NB4 (cell line): ENCODE measurements around the gene FBXO27.

Experiments used
- DNase-seq: peaks from one replicate; pipeline ENCODE4 v3.0.0; 2010; ENCODE audit warnings: low read depth
- H3K4me3 ChIP-seq: one replicate; pipeline ENCODE4 v1.5.1; 2011; ENCODE audit warnings: mild to moderate bottlenecking, low read depth, low read length, moderate library complexity
- MAX ChIP-seq: IDR thresholded peaks from 2 replicates; pipeline ENCODE4 v1.6.1; 2011; ENCODE audit warnings: low read depth, low read length
- MYC ChIP-seq: IDR thresholded peaks from 2 replicates; pipeline ENCODE4 v1.6.1; 2011; ENCODE audit warnings: low read depth, low read length
- POLR2A ChIP-seq: IDR thresholded peaks from 2 replicates; pipeline ENCODE4 v1.6.1; 2011; ENCODE audit warnings: mild to moderate bottlenecking; ENCODE audit not compliant: insufficient read length; ENCODE audit errors: extremely low read depth
- TF ChIP-seq, protein P1 (sequence below): IDR thresholded peaks from one replicate; pipeline ENCODE4 v1.5.1; 2012; ENCODE audit warnings: low read depth, low read length

The FBXO27 gene

DNA sequence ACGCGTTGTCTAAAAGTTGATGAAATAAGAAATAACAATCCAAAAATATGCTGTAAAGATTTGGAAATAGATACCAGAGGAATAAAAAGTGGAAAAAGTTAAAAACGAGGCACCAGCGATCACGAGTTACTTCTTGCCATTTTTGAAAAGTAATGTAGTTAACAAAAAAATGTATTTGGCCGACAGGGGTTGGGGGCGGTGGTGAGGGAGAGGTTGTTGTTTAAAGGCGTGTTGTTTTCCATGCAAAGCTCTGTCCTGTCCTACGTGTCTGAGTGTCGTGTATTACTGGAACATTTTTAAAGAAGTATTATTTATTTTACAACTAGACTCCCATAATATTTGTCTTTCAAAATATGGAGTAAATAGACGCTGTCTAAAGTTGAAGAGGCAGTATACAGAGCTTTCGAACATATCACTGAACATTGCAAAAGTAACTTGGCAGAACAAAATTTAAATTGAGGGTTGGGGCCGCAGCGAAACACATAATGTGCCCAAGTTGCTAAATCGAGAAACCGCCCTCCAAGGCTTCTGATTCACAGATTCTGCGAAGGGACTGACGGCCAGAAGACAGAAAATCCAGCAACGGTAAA lies 57.6 kb downstream of the FBXO27 start:
- no peak overlapping the region for H3K4me3 ChIP-seq
- no peak for TF ChIP-seq MYC
- TF ChIP-seq POLR2A = no peak
- TF ChIP-seq, protein P1, sequence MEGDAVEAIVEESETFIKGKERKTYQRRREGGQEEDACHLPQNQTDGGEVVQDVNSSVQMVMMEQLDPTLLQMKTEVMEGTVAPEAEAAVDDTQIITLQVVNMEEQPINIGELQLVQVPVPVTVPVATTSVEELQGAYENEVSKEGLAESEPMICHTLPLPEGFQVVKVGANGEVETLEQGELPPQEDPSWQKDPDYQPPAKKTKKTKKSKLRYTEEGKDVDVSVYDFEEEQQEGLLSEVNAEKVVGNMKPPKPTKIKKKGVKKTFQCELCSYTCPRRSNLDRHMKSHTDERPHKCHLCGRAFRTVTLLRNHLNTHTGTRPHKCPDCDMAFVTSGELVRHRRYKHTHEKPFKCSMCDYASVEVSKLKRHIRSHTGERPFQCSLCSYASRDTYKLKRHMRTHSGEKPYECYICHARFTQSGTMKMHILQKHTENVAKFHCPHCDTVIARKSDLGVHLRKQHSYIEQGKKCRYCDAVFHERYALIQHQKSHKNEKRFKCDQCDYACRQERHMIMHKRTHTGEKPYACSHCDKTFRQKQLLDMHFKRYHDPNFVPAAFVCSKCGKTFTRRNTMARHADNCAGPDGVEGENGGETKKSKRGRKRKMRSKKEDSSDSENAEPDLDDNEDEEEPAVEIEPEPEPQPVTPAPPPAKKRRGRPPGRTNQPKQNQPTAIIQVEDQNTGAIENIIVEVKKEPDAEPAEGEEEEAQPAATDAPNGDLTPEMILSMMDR = no peak
- no peak for TF ChIP-seq MAX
- no peak for DNase-seq
